Cerebellar cortex (tissue), 1 donor: ENCODE measurements around the gene ABCA4.

Source experiments
- DNase-seq: peaks from one replicate; pipeline ENCODE4 v3.0.0-alpha.2; 2015; ENCODE audit warnings: low spot score

Gene ABCA4

DNA sequence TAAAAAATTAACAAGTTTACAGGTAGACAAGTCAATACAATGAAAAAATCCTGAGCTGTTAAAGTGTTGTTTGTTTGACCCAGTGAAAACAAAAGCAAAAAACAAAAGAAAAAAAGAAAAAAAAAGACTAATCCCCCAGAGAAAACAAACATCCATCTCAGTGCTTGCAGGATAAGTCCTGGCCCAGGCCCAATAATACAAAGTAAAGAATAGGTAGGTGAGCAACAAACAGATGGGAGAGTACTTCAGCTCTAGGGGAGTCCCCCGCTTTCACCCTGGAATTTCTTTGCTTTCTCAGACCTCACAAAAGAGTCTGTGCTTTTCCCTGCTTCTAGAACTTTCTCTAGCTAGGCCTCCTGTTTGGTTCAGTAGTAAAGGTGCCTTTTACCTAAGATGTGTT lies 70.3 kb downstream of the ABCA4 start:
- DNase-seq, result no peak

DNA sequence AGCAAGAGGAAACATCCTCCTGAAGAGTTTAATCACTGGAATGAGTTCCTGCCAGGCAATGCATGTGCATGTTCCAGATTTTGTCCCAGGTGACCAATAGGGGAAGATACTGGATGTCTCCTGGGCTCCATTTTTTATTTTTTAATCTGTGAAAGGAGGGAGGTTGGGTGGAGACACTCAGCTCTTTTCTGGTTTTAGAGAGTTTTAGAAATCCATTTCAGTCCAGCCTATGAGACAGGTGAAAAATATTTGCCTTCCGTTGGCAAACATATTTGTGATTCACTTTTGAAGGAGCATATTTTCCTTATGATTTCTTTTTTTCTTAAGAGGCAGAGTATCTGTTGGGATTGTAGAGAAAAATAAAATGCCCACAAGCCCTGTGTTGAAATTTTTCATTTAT lies 70.7 kb downstream of the ABCA4 start:
- DNase-seq, result no peak

DNA sequence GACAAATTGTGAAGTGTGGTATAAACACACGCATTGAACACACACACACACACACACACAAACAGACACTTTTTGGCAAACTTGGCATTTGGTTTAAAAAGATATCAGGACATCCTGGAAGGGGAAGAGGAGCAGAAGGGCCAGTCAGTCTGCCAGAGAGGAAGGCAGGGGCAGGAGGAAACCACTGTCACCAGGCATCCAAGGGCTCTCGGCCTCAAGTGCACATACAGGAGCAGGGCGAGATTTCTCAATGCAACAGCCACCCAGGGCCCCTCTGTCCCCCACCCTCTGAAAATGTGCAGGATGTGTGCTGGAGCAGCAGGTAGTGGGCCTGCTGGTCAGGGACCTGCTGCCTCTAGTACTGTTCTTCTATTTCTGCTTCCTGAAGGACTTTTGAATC lies 71.2 kb downstream of the ABCA4 start:
- DNase-seq, result no peak

DNA sequence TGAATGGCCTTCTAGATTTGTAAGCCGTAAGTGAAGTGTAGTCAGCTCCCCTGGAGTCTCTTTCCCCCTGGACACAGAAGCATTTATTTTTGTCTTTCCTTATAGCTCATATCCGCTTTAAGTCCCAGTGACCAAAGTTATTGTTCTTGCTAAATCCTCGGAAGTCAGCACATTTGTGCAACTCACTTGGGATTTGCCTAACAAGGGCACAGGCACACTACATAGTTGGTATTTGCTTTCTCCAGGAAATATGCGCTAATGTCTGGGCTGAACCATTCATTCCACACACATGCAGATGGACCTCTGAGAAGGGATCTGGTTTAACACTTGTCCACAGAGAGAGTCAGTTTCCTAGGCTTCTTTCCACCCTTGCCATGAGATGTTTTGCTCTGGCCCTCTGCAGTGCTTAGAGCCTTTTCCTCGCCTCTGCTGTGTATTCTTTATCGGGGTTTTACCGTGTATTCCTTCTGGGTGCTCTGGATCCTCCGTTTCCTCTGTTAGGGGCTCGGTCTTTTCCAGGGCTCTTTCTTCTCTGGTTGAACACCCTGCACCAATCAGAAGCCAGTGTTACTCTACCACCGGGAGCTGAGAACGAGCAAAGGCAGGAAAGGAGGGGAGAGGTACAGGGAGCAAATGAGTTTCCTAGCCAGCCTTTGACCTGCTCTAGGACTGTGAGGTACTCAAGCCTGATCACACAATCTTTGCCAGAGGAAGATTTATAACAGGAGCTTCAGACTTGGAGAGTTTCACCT lies 72.4 kb downstream of the ABCA4 start:
- DNase-seq, result no peak

DNA sequence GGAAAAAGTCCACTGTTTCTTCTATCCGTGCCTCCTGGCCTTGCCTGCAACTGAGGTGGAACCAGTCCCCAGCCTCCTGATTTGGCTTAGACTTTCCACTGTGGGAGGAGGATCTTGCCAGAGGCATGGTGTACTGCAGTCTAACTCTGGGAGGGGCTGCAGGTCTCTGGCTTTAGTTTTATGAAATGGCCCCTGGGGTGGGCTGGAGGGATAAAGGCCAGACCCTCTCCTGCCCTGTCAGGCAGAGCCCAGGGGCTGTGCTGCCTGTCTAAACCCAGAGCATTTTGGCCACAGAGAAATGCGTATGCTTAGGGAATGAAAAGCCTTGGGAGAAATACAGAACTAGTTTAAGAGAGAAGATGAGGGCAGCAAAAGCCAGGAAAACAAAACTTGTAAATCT lies 73.0 kb downstream of the ABCA4 start:
- DNase-seq, result no peak

DNA sequence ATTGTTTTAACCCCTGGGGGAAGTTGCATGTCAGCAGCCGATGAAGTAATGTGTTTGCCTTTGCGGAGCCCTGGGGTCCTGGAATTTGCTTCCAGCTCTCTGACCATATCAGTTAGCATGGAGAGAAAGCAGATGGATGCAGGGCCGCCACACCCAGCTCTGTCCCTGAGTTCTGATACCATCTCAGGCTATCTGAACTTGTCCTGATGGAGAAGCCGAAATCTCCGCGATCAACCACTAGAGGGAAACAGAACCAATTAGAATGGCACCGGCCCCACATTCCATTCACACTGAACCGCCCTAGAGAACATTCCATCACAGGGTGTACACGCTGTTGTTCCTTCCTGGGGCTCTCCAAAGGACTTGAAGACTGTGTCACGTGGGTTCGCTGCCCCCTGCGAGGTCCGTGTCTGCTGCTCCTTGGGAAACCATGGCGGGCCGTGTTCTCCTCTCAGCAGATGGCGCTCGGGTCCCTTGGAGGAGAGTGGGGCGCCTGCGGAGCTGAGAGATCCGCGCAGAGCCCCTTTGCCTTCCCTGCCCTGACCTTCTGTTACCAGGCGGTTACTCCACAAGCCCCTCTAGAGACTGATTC lies 75.4 kb downstream of the ABCA4 start:
- peak; percentile 90 for DNase-seq

DNA sequence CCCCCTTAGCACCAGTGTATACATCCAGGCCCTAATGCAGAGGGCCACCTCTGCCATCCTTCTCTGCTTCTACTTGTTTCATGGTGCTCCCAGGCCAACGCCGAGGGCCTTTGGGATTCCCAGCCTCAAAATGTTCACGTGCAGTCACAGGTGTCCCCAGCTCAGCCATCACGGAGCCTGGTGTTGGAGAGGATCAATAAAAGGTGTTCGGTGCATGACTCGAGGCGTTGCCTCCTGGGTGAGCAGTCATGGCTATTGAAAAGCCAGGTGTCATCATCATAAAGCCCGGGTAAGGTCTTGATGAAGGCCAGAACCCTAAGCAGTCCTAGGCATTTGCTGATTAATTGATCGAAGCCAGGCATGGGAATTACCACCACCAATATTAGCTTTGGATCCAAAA lies 76.1 kb downstream of the ABCA4 start:
- no peak for DNase-seq

DNA sequence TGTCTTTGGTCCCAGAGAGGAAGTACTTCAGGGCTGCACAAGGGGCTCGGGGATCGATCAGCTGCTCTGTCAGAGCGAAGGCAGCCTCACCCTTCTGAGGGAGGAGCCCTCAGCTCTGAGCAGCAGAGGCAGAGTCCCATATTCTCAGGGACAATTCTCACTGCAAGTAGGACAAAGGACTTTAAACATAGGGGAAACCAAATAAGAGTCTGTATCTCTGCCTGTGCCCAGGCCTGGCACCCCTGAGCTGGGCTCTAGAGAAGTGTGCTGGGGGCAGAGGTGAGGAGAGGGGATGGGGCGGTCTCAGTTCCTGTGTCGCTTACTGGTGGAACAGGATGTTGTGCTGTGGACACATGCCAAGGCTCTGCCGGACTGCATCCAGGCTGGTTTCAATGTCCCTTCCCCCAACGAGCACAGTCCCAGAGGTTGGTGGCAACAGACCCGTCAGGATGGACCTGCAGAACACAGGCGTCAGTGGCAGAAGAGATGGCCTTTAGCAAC lies 76.6 kb downstream of the ABCA4 start:
- DNase-seq, result no peak

DNA sequence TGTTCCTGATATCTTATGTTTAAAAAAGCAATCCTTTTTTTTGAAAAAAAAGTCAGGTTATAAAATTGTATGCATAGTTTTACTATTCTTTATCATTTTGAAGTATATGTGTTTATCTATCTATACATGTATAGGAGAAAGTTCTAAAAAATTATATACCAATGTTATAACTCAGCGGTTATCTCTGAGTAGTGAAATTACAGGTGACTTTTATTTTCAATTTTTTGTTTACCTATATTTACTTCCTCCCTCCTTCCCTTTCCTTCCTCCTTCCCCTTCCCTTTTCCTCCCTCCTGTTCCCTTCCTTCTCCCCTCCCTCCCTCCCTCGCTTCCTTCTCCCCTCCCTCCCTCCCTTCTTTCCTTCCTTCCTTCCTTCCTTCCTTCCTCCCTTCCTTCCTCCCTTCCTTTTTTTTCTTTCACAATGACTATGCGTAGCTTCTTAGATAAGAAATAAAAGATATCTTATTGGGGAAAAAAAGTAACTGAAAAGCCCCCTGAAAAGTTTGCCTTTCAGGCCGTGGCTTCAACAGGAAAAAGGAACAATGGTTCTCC lies 77.1 kb downstream of the ABCA4 start:
- no peak for DNase-seq

DNA sequence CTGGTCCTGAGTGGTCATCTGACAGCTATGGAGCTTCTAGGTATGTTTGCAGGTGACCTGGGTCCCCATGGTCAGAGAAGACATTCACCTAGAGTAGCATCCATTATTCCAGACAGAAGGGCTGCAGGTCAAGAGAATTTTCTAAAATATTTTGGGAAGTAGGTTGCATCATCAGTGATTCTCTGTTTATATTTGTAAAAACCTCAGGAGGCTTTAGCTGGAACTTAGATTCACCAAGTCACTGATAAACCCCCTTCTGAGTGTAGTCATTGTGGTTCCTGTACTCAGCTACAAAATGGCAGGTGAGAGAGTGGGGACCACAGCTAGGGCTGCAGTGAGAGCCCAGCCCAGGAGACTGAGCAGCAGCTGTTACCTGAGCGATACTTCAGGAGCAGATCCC lies 78.6 kb downstream of the ABCA4 start:
- no peak for DNase-seq

DNA sequence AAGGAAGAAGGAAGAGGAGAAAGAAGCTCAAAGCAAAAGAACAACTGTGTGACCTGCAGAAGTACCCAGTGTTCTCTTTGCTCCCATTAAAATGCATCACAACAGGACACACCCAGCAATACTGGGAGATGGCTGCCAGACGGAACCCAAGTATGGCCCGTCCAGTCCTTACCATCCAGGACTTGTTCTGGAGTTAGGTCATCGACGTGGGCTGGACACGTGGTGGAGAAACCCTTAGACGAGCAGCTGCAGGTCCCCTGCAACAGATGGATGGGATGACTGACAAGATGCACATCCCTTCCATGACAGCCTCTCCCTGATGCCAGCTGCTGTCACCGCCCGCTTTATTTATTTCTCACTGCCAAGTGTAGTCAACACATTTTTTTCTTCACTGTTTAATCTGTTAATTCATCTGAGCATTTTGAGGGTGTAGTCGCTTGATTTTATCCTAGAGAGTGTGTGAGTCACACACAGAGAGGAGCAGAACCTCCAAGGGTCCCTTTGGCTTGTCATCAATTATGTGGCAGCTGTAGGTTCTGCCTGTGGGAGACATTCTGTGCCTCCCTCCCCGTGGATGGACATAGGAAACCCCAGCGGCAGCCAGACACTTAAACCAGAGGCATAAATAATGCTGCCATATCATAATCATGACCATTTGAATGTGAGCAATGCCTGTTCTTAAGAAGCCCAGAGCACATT lies 80.9 kb downstream of the ABCA4 start:
- no peak for DNase-seq

DNA sequence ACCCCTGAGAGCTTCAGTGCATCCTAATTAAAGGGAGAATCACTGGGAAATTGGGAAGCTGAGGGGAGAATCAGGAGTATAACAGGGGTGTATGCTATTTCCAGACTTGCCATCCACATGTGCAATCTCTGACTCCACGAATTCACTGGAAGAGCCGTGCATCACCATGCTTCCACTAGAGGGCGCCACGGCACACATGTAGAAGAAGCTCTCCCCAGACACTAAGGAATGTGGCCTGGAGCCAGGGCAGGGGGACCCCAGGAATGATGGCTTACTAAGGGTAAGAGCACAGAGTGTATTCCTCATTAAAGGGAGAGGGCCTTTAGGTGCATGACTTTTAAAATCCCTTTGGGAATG lies 81.5 kb downstream of the ABCA4 start:
- DNase-seq, result peak; percentile 79

DNA sequence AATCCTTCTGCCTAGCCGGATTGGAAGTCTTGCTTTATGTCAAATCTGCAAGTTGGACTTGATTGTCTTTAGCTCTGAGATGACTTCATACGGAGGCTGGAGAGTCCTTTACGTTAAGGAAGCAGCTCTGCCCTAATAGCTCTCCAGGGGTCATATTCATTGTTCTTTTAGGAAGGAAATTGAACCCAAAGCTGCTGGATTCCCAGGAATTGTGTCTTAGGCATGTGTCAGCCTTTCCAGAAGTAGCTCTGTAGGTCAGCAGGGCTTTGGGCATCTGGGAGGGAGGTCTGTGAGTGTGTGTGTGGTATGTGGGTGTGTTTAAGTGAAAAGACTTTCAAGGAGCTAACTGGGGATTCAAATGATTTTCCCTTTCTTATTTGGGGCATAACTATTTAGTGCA lies 82.4 kb downstream of the ABCA4 start:
- no peak for DNase-seq

DNA sequence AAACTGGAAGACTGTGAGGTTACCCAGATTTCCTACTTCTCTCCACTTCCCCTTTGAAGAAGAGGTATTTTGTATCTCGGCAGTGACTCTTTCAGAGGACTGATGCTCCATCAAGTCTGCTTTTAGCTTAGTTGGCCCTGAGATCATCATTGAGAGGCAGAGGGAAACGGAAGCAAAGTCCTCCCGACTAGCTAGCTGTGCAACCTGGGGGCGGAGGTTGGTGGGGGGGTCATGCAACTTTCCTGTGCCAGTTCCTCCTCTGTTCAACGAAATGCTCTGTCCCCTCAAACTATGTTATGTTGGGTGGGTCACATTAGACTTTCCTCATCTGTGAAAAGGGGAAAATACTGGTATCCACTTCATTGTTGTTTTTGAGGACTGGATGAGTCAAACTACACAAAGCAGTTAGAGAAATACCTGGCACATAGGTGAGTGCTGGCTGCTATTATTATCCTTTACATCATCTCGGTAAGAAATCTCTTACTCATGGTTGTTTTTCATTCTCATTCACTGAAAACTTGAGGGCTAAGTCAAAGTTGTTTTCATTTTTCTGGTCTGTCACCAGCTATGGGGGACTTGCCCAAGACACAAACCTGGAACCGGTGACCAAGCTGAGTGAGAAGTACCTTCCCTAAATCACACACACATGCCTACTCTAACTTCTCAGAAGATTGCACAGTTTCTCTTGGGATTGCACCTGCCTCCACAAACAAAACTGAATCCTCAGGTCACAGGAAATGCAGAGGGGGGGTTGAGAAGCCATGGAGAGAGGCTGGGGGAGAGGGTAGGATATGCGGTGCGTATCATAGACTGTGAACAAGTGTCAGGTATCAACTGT lies 83.3 kb downstream of the ABCA4 start:
- no peak for DNase-seq

DNA sequence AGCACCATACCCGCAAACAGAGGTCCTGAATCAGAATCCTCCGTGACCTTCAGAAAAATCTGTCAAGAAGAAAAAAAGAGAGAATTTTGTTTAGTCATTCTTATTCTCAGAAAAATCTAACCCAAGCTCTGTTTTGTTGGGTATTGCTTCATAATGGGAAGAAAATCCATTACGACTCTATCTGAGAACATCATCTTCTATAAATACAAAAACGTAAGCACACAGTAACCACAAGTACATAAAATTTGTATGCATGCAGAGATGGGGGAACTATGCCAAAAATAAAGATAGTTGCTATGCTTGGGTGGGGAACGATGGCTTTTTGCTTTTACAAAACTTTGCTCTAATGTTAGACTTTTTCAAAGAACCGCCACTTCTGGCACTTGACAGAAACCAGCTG lies 84.2 kb downstream of the ABCA4 start:
- no peak for DNase-seq

DNA sequence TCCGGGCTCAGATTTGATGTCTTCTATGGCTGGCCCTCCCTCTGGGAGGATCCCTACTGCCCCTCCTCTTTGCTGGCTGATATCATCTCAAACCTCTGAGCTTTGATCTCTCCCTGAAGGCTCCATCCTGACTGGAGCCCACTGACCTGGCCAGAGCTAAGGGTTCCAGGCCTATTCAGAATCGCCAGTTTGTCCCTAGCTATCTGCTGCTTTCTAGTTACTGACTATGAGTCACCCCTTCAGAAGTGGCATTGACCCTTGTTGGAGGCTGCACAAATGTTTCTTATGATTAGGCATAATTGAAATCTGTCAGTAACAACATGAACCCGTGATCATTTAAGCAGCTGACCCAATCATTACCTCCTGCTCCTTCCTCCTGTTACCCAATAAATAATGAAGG lies 87.1 kb downstream of the ABCA4 start:
- no peak for DNase-seq

DNA sequence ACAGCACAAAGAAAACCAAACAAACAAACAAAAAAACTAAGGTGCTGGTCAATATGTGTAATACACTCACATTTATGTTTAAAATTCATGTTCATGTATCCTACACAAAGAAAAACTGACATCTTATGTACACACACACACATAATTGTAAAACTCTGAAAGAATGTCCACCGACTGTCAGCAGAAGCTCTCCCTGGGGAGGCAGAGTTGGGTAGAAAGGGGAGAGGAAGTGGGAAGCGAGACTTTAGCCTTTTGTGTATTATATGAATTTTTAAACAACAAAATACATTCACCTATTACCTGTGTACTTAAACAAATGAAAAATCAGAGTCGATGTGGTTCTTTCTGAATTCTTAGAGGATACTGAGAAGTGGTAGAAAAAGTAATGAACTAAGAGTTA lies 88.3 kb downstream of the ABCA4 start:
- DNase-seq, result no peak

DNA sequence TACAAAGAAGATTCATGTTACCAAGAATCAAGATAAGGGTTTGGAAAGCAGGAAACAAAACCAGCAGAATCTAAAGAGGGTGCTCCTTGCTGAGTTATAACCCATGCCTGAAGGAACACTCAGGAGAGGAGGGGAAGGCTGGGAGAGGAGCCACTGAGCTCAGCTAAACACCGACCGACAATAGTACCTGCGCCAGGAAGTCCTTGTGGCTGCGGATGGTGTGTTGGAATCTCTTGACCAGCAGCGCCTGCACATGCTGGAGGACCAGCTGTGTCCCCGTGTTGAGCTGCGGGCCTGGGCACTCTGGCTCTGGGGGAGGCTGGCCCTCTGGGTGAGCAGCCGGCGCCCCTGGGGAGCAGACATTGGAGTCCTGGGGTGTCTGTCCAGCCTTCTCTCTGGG lies 89.4 kb downstream of the ABCA4 start:
- no peak for DNase-seq

DNA sequence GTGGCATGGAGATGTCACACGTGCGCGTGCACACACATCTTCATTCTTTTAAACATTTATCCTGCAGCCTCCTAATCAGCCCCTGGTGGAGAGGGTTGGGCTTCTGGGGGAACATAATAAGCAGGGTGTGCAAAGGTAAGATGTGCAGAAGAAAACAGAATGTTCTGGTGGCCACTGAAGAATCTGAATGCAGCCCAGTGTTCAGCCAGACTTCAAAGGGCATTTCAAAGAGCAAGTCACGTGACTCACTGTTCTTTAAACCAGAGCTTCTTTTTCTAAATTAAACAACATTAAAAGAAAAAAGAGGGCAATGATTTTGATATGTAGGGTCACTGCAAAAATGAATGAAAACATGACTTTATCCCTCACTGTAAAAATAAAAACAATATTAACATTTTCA lies 89.8 kb downstream of the ABCA4 start:
- no peak for DNase-seq

DNA sequence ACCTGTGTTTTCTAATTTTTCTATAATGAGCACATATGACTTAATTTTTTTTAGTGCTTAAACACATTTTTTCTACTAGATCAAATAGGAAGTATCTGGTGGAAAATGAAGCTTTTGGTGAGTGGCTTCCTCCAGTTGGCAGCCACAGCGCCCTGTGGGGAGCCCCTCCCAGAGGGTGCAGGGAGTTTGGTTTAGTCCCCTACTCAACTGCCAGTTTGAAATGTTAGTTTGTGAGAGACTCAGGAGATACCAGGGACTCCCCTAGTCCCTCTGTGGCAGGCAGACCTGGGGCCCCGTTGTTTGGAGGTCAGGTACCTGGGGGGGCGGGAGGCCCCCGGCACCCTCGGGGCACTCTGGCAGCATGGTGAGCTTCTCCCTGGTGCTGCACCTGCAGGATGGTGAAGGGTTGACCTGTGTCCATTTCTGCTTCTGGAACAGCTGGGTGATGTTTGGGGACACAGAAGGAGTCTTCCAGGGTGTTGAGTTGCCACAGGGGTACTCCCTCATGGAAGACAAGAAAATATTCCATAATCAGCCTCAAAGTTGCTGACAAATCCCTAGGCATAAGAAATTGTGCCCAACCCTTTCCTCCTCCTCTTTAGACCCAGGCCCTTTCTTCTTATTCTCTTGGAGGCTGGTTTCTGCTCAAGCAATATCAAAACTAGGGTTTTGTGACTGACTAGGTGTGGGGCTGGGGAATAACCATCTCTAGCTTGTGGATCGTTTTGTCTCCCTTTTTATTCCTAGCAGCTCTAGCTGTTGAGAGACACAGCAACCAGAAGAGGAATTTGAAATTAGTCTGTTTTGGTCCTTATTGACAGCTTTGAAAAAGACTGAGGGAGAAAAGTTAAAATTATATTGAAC lies 91.6 kb downstream of the ABCA4 start:
- DNase-seq, result no peak
